Esophagus squamous epithelium (tissue), 5 donors: ENCODE results near the gene ARHGAP25. TPM values are rescaled to one million over a fixed set of nuclear protein-coding genes. Genes with fewer than 3 reads are reported as not detected.

ENCODE experiments used
- DNase-seq: peaks from one replicate; lab custom pipeline; 2025; lab: John Stamatoyannopoulos, UW
- H3K27ac ChIP-seq, 4 donors: fragments of 200-600 bp; sonication (generic); one replicate each; pipeline ENCODE4 v1.5.1; 2016 to 2019; ENCODE audit warnings: mild to moderate bottlenecking in 1 of 4
- H3K27me3 ChIP-seq, 4 donors: fragments of 200-600 bp; sonication (generic); 1 replicate in 3 of 4; 2 replicates in 1 of 4; pipeline versions ENCODE4 v1.5.1 to v1.6.0; 2017 to 2021; ENCODE audit warnings: antibody characterized with exemption in 1 of 4
- H3K36me3 ChIP-seq, 3 donors: fragments of 200-600 bp; sonication (generic); one replicate each; pipeline ENCODE4 v1.5.1; 2016 to 2019
- H3K4me1 ChIP-seq, 3 donors: fragments of 200-600 bp; sonication (generic); one replicate each; pipeline ENCODE4 v1.5.1; 2017 to 2019
- H3K4me3 ChIP-seq, 4 donors: fragments of 200-600 bp; sonication (generic); 1 replicate in 3 of 4; 2 replicates in 1 of 4; pipeline ENCODE4 v1.5.1; 2016 to 2019; ENCODE audit warnings: mild to moderate bottlenecking in 2 of 4, moderate library complexity in 1 of 4
- H3K9me3 ChIP-seq, 3 donors: fragments of 200-600 bp; sonication (generic); one replicate each; pipeline ENCODE4 v1.5.1; 2016 to 2019
- CTCF ChIP-seq, 6 experiments: fragments of 450-650 bp in 4 of 6; fragments of 200-600 bp in 2 of 6; sonication (generic) in 2 of 6; IDR thresholded peaks; one replicate each; pipeline ENCODE4 v1.5.1; 2016 to 2019; ENCODE audit warnings: antibody characterized with exemption in 6 of 6, mild to moderate bottlenecking in 4 of 6, moderate library complexity in 4 of 6
- POLR2A ChIP-seq, 4 donors: fragments of 450-650 bp; IDR thresholded peaks; one replicate each; pipeline ENCODE4 v1.6.1; 2017; ENCODE audit warnings: antibody characterized with exemption in 4 of 4, mild to moderate bottlenecking in 4 of 4, moderate library complexity in 3 of 4
- WGBS, 2 donors: methylation state at CpG; one replicate each; pipeline ENCODE4 v1.1.5; 2018; 5-methylcytosine and 5-hydroxymethylcytosine counted together
- intact Hi-C: fragments of 100-400 bp; cut with DNase I; formaldehyde crosslinking; loops from one replicate; pipeline ENCODE4 v1.15.0; 2022
- total RNA-seq, 4 donors: library from RNA; depleted of rRNA; stranded (reverse); fragments of >200 nt; gene quantifications; one replicate each; pipeline ENCODE4 v1.1.0, GENCODE V29; 2016
- donor health status: DM: yes; HTN: yes; CAD: no.

ARHGAP25 gene
- total RNA-seq, 4 donors from 2014 or later = 3.2 to 9.0 (median 5.5) TPM

DNA sequence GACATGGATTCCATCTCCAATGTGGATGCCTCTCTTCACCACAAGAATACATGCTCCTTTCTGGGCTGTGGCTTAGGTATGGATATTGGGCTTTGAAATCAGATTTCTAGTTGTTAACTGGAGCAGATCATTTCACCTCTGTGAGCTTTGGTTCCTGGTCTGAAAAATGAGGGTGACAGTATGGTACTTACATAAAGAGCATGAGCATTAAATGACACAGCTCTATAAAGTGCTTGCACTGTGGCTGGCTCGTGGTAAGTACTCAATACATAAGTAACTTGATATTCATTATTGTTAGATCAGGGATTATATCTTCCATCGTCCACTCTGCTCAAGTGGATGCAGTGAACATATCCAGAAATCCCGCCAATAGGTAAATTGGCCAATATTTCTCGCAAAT, 33.4 kb downstream of the ARHGAP25 start:
- Histone ChIP-seq H3K4me1 (peaks cover 5 to 75% (median 41%) of the 10 kb centered on the region in 3 donors), H3K9me3 (no peaks in the 10 kb centered on the region), H3K4me3 (no peak overlapping the region), H3K36me3 (no peaks in the 10 kb centered on the region), H3K27ac (peak overlapping the region in 3 of 4 donors; percentile 53 to 73 (median 71)), H3K27me3 (no peaks in the 10 kb centered on the region)
- intact Hi-C loops = no loop called here
- no peak for TF ChIP-seq POLR2A (IDR thresholded peaks at IDR 0.05)
- TF ChIP-seq CTCF (IDR thresholded peaks at IDR 0.05) = no peak
- 78 to 86% methylated on average over 4 of the region's 4 CpGs for WGBS, 2 donors
- no peak for DNase-seq

DNA sequence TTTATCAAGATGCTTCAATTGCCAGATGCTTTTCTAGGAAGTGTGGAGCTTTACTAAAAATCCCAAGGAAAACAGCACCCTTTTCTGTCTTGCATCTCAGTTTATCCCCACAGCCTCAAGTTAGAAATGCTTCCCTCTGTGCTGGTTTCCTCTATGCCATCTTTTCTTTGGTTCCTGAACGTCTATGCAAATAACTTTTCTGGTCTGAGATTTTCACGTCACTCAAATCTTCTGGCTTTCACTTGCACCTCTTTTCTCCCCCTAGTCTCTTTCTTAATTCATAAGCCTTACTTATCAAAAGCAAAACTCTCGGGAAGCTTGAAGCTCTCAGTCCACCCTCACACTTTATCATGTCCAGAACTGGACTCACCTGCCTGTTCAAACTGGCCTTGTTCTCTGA, 33.9 kb downstream of the ARHGAP25 start:
- Histone ChIP-seq H3K27me3 (no peaks in the 10 kb centered on the region), H3K4me3 (no peak overlapping the region), H3K4me1 (peaks cover 5 to 71% (median 41%) of the 10 kb centered on the region in 3 donors), H3K36me3 (no peaks in the 10 kb centered on the region), H3K9me3 (no peaks in the 10 kb centered on the region), H3K27ac (peak overlapping the region in 2 of 4 donors; percentile 30 to 73)
- TF ChIP-seq CTCF (IDR thresholded peaks at IDR 0.05) = no peak
- no peak for TF ChIP-seq POLR2A (IDR thresholded peaks at IDR 0.05)
- DNase-seq = no peak
- intact Hi-C loops = no loop called here
- 74 to 84% methylated on average over 3 of the region's 3 CpGs for WGBS, 2 donors

GRCh38 chr2:68768951-68769350, 34.3 kb downstream of the ARHGAP25 start:
- intact Hi-C loops = no loop called here
- no peaks in the 10 kb centered on the region for H3K27me3 ChIP-seq
- H3K9me3 ChIP-seq = no peaks in the 10 kb centered on the region
- no peak for TF ChIP-seq POLR2A (IDR thresholded peaks at IDR 0.05)
- TF ChIP-seq CTCF (IDR thresholded peaks at IDR 0.05) = no peak
- peak overlapping the region in 2 of 4 donors; percentile 30 to 74 for H3K27ac ChIP-seq
- no peak for DNase-seq
- no peak overlapping the region for H3K4me3 ChIP-seq
- H3K36me3 ChIP-seq = no peaks in the 10 kb centered on the region
- H3K4me1 ChIP-seq = peaks cover 5 to 74% (median 36%) of the 10 kb centered on the region in 3 donors

DNA sequence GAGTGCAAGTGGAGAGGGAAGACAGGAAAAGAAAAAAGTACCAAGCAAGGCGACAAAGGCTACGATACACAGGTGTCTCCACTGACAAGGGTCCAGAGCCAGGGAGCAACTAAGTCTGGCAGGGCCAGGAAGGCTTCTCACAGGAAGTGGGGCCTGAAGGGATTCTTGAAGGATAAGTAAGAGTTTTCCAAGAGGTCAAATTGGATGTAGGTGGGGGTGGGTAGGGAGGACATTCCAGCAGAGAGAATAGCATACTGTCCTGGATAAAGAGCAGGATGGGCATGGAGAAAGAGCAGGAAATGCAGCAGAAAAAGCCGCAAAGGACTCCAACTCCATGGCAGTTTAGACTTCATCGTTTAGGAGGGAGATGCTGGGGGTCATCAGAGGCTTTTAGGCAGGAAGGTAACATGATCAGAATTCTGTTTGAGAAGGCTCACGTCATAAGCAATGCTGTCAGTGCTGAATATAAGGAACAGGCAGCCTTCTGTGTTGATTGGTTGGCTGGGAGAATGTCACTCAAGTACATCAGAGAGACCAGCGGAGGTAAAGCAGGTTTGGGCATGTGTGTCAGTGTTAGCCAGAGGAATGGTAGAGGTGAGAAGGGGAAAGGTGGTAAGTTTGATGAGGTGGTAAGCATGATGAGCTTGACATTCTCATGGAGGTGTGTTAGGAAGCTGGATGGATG, 35.1 kb downstream of the ARHGAP25 start:
- Histone ChIP-seq H3K4me3 (no peak overlapping the region), H3K27me3 (no peaks in the 10 kb centered on the region), H3K4me1 (peaks cover 5 to 72% (median 29%) of the 10 kb centered on the region in 3 donors), H3K9me3 (no peaks in the 10 kb centered on the region), H3K27ac (peak overlapping the region; percentile 2 to 78 (median 72)), H3K36me3 (no peaks in the 10 kb centered on the region)
- intact Hi-C loops = loop anchor here (10.0 kb wide), 1 partner anchor 65 kb away; no protein-coding TSS in a partner anchor
- TF ChIP-seq POLR2A (IDR thresholded peaks at IDR 0.05) = no peak
- 76 to 77% methylated on average over 6 of the region's 6 CpGs for WGBS, 2 donors
- DNase-seq = no peak

DNA sequence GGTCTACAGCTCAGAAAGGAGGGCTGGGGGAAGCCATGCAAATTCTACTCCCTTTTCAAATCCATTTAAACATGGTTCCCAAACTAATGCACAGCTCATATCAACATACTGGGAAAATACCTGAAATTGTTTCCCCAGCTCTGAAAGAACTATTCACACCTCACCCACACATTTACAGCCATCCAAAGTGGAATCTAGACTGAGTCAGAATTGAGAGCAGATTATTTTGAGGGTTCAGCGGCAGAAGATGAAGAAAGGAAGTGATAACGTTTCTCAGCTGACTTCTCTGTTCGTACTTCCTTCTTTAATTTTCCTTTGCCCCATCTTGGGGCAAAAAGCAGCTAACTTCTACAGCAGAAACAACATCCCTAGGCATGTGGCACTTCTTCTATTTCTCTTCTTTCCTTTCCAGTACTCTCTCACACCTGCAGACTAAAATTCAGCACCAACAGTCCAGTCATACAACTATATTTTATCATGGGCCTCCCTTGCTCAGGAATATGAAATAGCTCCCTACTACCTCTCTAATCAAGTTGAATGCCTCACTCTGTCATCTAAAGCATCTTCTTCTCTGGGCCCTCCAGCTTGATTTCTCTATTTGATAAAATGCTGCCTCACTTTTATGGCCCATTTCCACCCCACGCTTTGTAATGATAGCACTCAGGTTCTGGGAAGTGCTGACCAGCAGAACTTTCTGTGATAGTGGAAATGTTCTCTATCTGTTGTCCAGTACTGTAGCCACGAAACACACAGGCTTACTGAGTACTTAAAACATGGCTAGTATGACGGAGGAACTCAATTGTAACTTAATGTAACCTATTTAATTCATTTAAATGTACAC, 35.9 kb downstream of the ARHGAP25 start:
- WGBS, 2 donors = 74 to 77% methylated on average over 6 of the region's 6 CpGs
- Histone ChIP-seq H3K27me3 (no peaks in the 10 kb centered on the region), H3K9me3 (no peaks in the 10 kb centered on the region), H3K4me3 (no peak overlapping the region), H3K4me1 (peaks cover 5 to 70% (median 23%) of the 10 kb centered on the region in 3 donors), H3K36me3 (no peaks in the 10 kb centered on the region), H3K27ac (peak overlapping the region; percentile 2 to 78 (median 72))
- DNase-seq = no peak
- TF ChIP-seq CTCF (IDR thresholded peaks at IDR 0.05) (no peak), POLR2A (IDR thresholded peaks at IDR 0.05) (peak in 1 of 4 donors; percentile 12)
- intact Hi-C loops = loop anchor here (10.0 kb wide), 1 partner anchor 64 kb away; no protein-coding TSS in a partner anchor
